Subcutaneous adipose tissue (tissue), 4 donors: ENCODE measurements around the gene HDGFL1. TPM values are rescaled to one million over a fixed set of nuclear protein-coding genes. Genes with fewer than 3 reads are reported as not detected.

Experiments
- CTCF ChIP-seq: fragments of 450-650 bp; IDR thresholded peaks from one replicate; pipeline ENCODE4 v1.5.1; 2016; ENCODE audit warnings: low read depth, mild to moderate bottlenecking, control low read depth, antibody characterized with exemption, moderate library complexity
- total RNA-seq, 4 donors: library from RNA; depleted of rRNA; stranded (reverse); fragments of >200 nt; gene quantifications; one replicate each; pipeline ENCODE4 v1.1.0, GENCODE V29; 2016

Gene HDGFL1
- total RNA-seq: not detected

GRCh38 chr6:22569281-22570184 is at the start of gene HDGFL1:
HDGFL1 (plus strand) TSS chr6:22569566; CDS start chr6:22569576, 10 bp downstream.
- no peak for TF ChIP-seq CTCF

GRCh38 chr6:22521035-22521434 is 48.3 kb upstream of the HDGFL1 start:
- no peak for TF ChIP-seq CTCF

GRCh38 chr6:22526736-22527135 is 42.6 kb upstream of the HDGFL1 start:
- TF ChIP-seq CTCF: no peak

GRCh38 chr6:22529866-22530265 is 39.5 kb upstream of the HDGFL1 start:
- TF ChIP-seq CTCF: no peak

GRCh38 chr6:22530506-22530905 is 38.9 kb upstream of the HDGFL1 start:
- no peak for TF ChIP-seq CTCF

- TF ChIP-seq CTCF: no peak
Measured at GRCh38 chr6:22536122-22536521, 33.2 kb upstream of the HDGFL1 start.

GRCh38 chr6:22544476-22544875 is 24.9 kb upstream of the HDGFL1 start:
- TF ChIP-seq CTCF: no peak
